H1 (cell line): ENCODE measurements around the gene CLEC7A. TPM values are rescaled to one million over a fixed set of nuclear protein-coding genes. Genes with fewer than 3 reads are reported as not detected.

Source experiments
- ASH2L ChIP-seq: fragments of 200-600, 300-600 bp; sonication (generic); IDR thresholded peaks from one replicate; pipeline ENCODE4 v1.7.1; 2017; ENCODE audit warnings: low read length
- CHD1 ChIP-seq: IDR thresholded peaks from 2 replicates; pipeline ENCODE4 v1.6.1; 2012; ENCODE audit warnings: low read depth, low read length, improper control_type of control experiment
- JUN ChIP-seq: IDR thresholded peaks from 2 replicates; pipeline ENCODE4 v1.6.1; 2011; ENCODE audit warnings: low read depth, mild to moderate bottlenecking, improper control_type of control experiment, low read length
- JUND ChIP-seq: IDR thresholded peaks from 2 replicates; pipeline ENCODE4 v1.6.1; 2011; ENCODE audit warnings: mild to moderate bottlenecking, improper control_type of control experiment, low read length
- PHF8 ChIP-seq: fragments of 200-600 bp; sonication (generic); conservative IDR thresholded peaks from 2 replicates; pipeline ENCODE4 v1.7.1; 2012; ENCODE audit warnings: low read depth, mild to moderate bottlenecking, inconsistent platforms, low read length, moderate library complexity
- RNF2 ChIP-seq: fragments of 200-900, 300-1000 bp; sonication (generic); IDR thresholded peaks from 2 replicates; pipeline ENCODE4 v1.7.1; 2016; ENCODE audit warnings: borderline replicate concordance, low read depth, mild to moderate bottlenecking, antibody characterized with exemption, low read length; ENCODE audit not compliant: poor library complexity, severe bottlenecking; ENCODE audit errors: missing control alignments
- SIRT6 ChIP-seq: IDR thresholded peaks from one replicate; pipeline ENCODE4 v1.7.1; 2012; ENCODE audit warnings: low read length, inconsistent platforms
- SIX5 ChIP-seq: IDR thresholded peaks from 2 replicates; pipeline ENCODE4 v1.6.1; 2011; ENCODE audit warnings: mild to moderate bottlenecking, low read depth, low read length
- ZNF274 ChIP-seq: IDR thresholded peaks from 2 replicates; pipeline ENCODE4 v1.7.0; 2012; ENCODE audit warnings: low read length, borderline replicate concordance; ENCODE audit errors: extremely low read depth
- polyA plus RNA-seq, 7 experiments: library from polyadenylated mRNA; depleted of rRNA in 3 of 7; stranded (reverse) in 5 of 7; unstranded in 2 of 7; fragments of >200 nt in 5 of 7; fragments of 200-250 nt in 2 of 7; gene quantifications; 1 replicate in 5 of 7; 2 replicates in 1 of 7; 4 replicates in 1 of 7; pipeline versions ENCODE4 v1.2.1 to v1.2.3, GENCODE V29; 2011 to 2013; ENCODE audit warnings: missing spikeins in 2 of 7, mixed read lengths in 2 of 7
- total RNA-seq: library from RNA; stranded (reverse); fragmentation: NEBNext Ultra II Directional; extraction: Animal tissue kit (Norgen Biotek cat#: 25700); gene quantifications from 2 replicates; pipeline ENCODE4 v1.2.1, GENCODE V29; 2021
- TF ChIP-seq, protein P1 (sequence below): fragments of 300-600 bp; sonication (generic); IDR thresholded peaks from 2 replicates; pipeline ENCODE4 v1.7.1; 2012; ENCODE audit warnings: low read length, moderate library complexity, mild to moderate bottlenecking, inconsistent platforms; ENCODE audit not compliant: insufficient replicate concordance

CLEC7A gene
- total and polyA plus RNA-seq, 2 of the 8 experiments (the other 6 are each of a cell fraction or from before 2014, with no cell fraction given), result 0.09 to 0.15 TPM

DNA sequence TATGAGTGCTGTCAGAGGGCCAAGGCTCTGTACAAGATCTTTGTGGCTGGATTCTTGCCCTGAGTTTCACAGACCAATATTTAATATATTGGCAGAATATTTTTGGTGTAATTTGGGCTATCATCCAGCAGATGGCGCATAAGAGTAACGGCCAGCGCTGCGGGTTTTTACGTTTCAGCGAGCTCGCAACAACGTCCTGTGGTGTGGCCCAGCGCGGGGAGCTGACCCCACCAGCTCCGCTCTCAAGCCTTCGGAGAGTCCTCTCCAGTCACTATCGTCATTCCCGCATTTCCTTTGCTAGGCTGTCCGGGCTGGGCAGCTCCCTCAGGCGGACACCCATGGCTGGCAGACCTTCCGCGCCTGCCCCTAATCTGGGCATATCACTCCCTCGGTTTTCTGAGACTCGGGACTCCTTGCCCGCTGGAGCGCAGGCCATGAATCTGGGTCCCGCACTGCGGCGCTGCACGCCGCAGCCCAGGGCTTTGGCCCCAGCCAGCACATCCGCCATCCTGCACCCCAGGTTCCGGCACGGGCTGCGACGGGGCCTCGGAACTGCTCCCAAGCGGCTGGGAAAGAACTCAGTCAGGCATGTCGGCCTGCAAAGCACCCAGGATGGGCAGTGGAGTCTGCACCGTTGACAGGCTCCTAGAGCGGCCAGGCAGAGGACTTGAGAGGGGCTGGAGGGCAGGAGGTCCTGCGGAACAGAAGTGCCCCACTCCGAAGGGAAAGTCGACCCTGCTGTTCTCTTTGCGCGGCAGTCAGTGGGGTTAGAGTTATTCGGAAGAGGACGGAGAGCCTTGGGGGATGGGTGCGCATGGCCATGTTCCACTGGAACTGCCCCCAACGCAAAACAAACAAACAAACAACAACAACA lies 23.5 kb upstream of the CLEC7A start (continued):
- TF ChIP-seq ASH2L (peak; percentile 89), JUN (no peak), SIX5 (no peak), JUND (no peak), ZNF274 (no peak), CHD1 (no peak), SIRT6 (no peak), RNF2 (no peak), PHF8 (peak; percentile 71)
- TF ChIP-seq, protein P1, sequence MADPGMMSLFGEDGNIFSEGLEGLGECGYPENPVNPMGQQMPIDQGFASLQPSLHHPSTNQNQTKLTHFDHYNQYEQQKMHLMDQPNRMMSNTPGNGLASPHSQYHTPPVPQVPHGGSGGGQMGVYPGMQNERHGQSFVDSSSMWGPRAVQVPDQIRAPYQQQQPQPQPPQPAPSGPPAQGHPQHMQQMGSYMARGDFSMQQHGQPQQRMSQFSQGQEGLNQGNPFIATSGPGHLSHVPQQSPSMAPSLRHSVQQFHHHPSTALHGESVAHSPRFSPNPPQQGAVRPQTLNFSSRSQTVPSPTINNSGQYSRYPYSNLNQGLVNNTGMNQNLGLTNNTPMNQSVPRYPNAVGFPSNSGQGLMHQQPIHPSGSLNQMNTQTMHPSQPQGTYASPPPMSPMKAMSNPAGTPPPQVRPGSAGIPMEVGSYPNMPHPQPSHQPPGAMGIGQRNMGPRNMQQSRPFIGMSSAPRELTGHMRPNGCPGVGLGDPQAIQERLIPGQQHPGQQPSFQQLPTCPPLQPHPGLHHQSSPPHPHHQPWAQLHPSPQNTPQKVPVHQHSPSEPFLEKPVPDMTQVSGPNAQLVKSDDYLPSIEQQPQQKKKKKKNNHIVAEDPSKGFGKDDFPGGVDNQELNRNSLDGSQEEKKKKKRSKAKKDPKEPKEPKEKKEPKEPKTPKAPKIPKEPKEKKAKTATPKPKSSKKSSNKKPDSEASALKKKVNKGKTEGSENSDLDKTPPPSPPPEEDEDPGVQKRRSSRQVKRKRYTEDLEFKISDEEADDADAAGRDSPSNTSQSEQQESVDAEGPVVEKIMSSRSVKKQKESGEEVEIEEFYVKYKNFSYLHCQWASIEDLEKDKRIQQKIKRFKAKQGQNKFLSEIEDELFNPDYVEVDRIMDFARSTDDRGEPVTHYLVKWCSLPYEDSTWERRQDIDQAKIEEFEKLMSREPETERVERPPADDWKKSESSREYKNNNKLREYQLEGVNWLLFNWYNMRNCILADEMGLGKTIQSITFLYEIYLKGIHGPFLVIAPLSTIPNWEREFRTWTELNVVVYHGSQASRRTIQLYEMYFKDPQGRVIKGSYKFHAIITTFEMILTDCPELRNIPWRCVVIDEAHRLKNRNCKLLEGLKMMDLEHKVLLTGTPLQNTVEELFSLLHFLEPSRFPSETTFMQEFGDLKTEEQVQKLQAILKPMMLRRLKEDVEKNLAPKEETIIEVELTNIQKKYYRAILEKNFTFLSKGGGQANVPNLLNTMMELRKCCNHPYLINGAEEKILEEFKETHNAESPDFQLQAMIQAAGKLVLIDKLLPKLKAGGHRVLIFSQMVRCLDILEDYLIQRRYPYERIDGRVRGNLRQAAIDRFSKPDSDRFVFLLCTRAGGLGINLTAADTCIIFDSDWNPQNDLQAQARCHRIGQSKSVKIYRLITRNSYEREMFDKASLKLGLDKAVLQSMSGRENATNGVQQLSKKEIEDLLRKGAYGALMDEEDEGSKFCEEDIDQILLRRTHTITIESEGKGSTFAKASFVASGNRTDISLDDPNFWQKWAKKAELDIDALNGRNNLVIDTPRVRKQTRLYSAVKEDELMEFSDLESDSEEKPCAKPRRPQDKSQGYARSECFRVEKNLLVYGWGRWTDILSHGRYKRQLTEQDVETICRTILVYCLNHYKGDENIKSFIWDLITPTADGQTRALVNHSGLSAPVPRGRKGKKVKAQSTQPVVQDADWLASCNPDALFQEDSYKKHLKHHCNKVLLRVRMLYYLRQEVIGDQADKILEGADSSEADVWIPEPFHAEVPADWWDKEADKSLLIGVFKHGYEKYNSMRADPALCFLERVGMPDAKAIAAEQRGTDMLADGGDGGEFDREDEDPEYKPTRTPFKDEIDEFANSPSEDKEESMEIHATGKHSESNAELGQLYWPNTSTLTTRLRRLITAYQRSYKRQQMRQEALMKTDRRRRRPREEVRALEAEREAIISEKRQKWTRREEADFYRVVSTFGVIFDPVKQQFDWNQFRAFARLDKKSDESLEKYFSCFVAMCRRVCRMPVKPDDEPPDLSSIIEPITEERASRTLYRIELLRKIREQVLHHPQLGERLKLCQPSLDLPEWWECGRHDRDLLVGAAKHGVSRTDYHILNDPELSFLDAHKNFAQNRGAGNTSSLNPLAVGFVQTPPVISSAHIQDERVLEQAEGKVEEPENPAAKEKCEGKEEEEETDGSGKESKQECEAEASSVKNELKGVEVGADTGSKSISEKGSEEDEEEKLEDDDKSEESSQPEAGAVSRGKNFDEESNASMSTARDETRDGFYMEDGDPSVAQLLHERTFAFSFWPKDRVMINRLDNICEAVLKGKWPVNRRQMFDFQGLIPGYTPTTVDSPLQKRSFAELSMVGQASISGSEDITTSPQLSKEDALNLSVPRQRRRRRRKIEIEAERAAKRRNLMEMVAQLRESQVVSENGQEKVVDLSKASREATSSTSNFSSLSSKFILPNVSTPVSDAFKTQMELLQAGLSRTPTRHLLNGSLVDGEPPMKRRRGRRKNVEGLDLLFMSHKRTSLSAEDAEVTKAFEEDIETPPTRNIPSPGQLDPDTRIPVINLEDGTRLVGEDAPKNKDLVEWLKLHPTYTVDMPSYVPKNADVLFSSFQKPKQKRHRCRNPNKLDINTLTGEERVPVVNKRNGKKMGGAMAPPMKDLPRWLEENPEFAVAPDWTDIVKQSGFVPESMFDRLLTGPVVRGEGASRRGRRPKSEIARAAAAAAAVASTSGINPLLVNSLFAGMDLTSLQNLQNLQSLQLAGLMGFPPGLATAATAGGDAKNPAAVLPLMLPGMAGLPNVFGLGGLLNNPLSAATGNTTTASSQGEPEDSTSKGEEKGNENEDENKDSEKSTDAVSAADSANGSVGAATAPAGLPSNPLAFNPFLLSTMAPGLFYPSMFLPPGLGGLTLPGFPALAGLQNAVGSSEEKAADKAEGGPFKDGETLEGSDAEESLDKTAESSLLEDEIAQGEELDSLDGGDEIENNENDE, result no peak
